Embryonic facial prominence (tissue), 1 donor: ENCODE measurements around the gene GALNT18.
"Not testable (repeated sequence)": the region's sequence is repeated elsewhere in the genome, so short reads cannot be mapped to it uniquely, and the experiment has no call there.

Experiments
- DNase-seq: peaks from one replicate; pipeline ENCODE4 v3.0.0-alpha.2; 2016; ENCODE audit errors: extremely low spot score

The GALNT18 gene

GRCh38 chr11:11387622-11388305 lies 234.0 kb downstream of the GALNT18 start:
- no peak for DNase-seq

- DNase-seq: no peak
These were observed 234.6 kb downstream of the GALNT18 start for GRCh38 chr11:11387207-11387606.

GRCh38 chr11:11384829-11385228 lies 237.0 kb downstream of the GALNT18 start:
- DNase-seq: no peak

GRCh38 chr11:11383995-11384394 lies 237.8 kb downstream of the GALNT18 start:
- DNase-seq: no peak

GRCh38 chr11:11382858-11383532 lies 238.8 kb downstream of the GALNT18 start:
- no peak for DNase-seq

GRCh38 chr11:11381471-11382105 lies 240.2 kb downstream of the GALNT18 start:
- no peak for DNase-seq

- DNase-seq: no peak
These were observed 240.9 kb downstream of the GALNT18 start for GRCh38 chr11:11380883-11381282.

- DNase-seq: no peak
These were observed 241.5 kb downstream of the GALNT18 start for GRCh38 chr11:11380340-11380739.

GRCh38 chr11:11379661-11380060 lies 242.1 kb downstream of the GALNT18 start:
- DNase-seq: no peak

GRCh38 chr11:11378184-11378940 lies 243.4 kb downstream of the GALNT18 start:
- DNase-seq: no peak

- DNase-seq: no peak
These were observed 247.3 kb downstream of the GALNT18 start for GRCh38 chr11:11374358-11375148.

- no peak for DNase-seq
These were observed 247.9 kb downstream of the GALNT18 start for GRCh38 chr11:11373934-11374333.

GRCh38 chr11:11372461-11372860 lies 249.3 kb downstream of the GALNT18 start:
- DNase-seq: no peak

- DNase-seq: no peak
These were observed 250.9 kb downstream of the GALNT18 start for GRCh38 chr11:11370962-11371303.

- DNase-seq: no peak
These were observed 251.4 kb downstream of the GALNT18 start for GRCh38 chr11:11370255-11370961.

GRCh38 chr11:11366793-11367192 lies 255.0 kb downstream of the GALNT18 start:
- no peak for DNase-seq

GRCh38 chr11:11363674-11364073 lies 258.1 kb downstream of the GALNT18 start:
- DNase-seq: no peak

GRCh38 chr11:11359611-11360010 lies 262.2 kb downstream of the GALNT18 start:
- no peak for DNase-seq

- no peak for DNase-seq
These were observed 265.0 kb downstream of the GALNT18 start for GRCh38 chr11:11356842-11357241.

GRCh38 chr11:11352878-11353277 lies 268.9 kb downstream of the GALNT18 start, which contains the start of gene CSNK2A3:
TSS of gene CSNK2A3 (minus strand) at chr11:11353250. CDS start at chr11:11353119, 131 bp downstream.
- not testable (repeated sequence) for DNase-seq

- DNase-seq: not testable (repeated sequence)
These were observed 270.0 kb downstream of the GALNT18 start for GRCh38 chr11:11351851-11352250.
